Hematopoietic multipotent progenitor cell treated with erythropoietin and hydrocortisone succinate and interleukin-3 and kit ligand, for 4 days (in vitro differentiated cells): ENCODE data around the gene UBIAD1.

Experiments used
- DNase-seq: peaks from one replicate; pipeline ENCODE4 v3.0.0-alpha.2; 2015

UBIAD1 gene

GRCh38 chr1:11314959-11315358 lies 42.0 kb downstream of the UBIAD1 start:
- no peak for DNase-seq

DNA sequence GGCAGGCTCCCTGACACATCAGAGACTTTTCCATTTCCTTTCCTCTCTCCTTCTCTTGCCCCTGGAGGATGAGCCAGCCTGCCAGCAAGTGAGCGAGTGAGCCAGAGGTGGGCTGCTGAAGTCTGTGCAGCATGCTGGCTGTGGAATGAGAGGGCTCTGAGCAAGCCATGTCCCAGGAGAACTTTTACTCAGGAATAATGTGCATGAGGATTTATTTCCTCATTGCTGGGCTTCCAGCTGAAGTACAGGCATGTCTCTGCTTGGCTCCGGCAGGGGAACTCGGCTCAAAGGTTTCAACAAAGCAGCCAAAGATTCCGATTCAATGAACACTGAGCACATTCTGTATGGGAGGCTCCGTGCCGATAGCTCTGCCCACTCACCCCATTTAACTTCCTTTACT lies 43.7 kb downstream of the UBIAD1 start:
- no peak for DNase-seq

DNA sequence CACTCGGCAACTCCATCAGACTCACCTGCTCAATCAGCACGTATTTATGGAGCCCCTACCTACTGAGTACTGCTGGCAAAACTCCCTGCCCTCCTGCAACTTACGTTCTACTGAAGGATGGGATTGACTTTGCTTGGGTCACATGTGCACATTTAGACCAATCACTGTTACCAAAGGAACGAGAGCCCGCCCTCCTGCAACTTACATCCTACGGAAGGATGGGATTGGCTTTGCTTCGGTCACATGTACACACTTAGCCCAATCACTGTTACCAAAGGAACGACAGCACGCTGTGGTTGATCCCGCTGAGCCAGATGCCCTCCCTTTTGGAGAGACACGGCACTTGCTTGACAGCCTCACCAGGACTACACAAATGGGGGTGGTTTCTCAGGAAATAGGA lies 46.0 kb downstream of the UBIAD1 start:
- peak; percentile 16 for DNase-seq

- peak; percentile 54 for DNase-seq
Measured at GRCh38 chr1:11320153-11320936, 47.3 kb downstream of the UBIAD1 start.

GRCh38 chr1:11321656-11322491 lies 48.9 kb downstream of the UBIAD1 start:
- DNase-seq = no peak

- no peak for DNase-seq
Measured at GRCh38 chr1:11324567-11325165, 51.7 kb downstream of the UBIAD1 start.

DNA sequence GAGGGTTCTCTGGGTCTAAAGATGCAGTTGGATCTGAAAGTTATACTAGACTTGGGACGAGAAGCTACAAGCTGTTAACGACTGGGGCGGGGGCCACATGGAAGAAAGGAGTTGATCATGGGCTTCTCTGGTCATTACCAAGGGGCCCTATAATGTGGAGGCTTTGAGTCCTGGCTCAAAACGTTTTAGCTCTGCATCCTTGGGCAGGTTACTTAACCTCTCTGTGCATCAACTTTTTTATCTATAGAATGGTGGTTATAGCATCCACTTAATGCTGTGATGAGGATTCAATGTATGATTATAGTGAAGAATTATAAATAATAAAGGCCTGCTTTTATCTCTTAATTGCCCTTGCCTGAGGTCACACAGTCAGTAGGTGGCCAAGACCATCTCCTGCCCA lies 53.1 kb downstream of the UBIAD1 start:
- DNase-seq = no peak

- DNase-seq = no peak
Measured at GRCh38 chr1:11328444-11328843, 55.4 kb downstream of the UBIAD1 start.

DNA sequence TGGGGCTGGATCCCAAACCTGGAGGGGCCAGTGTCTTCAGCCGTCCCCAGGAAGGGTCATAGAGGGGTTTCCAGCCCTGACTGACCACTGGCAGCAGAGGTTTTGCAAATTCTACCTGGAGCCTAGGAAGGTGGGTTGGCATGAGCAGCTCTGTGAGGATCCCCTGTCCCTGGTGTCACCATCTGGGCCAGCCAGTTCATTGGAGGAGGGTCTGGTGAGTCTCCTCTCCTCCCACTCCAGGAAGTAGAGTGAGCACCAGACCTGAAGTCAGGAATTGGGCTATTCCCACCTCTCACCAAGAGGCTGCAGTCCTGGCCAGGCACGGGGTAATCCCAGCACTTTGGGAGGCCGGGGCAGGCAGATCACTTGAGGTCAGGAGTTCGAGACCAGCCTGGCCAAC lies 57.4 kb downstream of the UBIAD1 start:
- no peak for DNase-seq

- no peak for DNase-seq
Measured at GRCh38 chr1:11331036-11331944, 58.3 kb downstream of the UBIAD1 start.

DNA sequence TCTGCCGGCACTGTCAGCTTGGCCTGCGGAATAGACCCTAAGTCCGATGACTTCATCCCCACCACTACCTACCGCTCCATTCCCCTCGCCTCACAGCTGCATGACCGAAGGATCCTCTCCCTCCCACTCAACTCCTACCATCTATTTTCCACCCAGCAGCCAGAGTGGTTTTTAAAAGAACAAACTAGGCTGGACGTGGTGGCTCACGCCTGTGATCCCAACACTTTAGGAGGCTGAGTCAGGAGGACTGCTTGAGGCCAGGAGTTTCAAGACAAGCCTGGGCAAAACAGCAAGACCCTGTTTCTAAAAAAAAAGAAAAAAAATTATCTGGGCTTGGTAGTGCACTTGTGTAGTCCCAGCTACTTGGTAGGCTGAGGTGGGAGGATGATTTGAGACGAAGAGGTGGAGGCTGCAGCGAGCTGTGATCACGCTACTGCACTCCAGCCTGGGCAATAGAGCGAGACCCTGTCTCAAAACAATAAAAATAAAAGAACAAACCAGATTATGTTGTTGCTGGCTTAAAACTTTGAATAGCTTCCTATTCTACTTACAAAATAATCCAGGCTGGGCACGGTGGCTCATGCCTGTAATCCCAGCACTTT lies 59.0 kb downstream of the UBIAD1 start:
- no peak for DNase-seq

DNA sequence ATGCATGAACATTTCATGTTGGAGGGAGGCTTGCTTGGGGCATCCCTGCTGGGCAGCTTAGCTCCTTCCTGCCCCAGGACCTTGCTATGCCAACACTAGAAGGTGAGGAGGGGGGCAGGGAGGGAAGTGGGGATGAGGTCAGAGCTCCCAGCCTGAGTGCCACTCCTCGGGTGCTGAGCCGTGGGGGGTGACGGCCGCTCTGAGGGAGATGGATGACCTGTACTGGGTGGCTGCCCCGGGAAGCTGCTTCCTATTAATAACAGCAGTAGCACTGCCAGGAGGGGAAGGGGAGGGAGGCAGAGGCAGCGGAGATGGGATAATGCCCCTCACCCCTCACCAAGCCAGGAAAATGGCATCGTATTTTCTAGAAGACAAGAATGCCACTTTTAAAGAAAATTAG lies 60.6 kb downstream of the UBIAD1 start:
- DNase-seq = no peak

DNA sequence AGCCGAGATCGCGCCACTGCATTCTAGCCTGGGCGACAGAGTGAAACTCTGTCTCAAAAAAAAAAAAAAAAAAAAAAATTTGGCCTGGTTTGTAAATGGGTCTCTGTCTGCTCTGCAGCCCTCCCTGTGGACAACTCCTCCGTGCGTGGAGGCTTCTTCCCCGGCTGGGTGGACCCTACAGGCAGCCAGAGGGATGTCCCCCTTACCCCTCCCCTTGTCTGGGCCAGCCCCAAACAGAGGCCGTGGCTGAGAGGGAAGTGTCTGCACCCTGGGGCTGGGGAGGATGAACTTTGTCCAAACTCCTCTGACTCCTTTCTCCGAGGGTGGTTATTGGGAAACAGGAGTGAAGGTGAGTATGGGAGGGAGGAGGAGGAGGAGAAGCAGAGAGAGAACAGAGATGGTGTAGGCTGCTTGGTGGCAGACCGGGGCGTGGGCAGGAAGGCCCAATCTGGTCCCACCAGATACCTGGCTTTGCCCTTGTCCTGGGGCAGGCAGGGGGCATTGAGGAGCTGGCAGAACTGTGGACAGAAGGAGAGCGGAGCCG lies 61.3 kb downstream of the UBIAD1 start:
- no peak for DNase-seq

DNA sequence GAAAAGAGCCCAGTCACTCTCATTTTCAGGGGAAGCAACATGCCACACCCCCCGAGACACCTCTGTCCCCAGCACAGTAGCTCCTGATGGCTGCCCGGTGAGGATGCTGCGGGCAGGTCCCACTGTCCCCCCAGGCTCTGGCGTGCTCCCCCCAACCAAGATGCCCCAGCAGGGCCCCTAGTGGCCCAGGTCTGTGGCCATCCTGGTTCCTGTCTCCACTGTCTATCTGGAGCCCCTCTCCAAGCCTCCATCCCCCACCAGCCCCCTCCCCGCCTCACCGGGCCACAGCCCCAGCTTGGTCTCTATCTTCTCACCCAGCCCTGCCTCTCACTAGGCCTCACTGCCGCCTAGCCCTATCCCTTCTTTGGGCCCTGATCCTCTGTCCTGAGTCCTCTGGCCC lies 61.8 kb downstream of the UBIAD1 start:
- DNase-seq = no peak

- DNase-seq = no peak
Measured at GRCh38 chr1:11335417-11336056, 62.5 kb downstream of the UBIAD1 start.

- peak; percentile 80 for DNase-seq
Measured at GRCh38 chr1:11337580-11338073, 64.6 kb downstream of the UBIAD1 start.
